H4 (cell line): ENCODE results near the gene ADAMTS16. TPM values are rescaled to one million over a fixed set of nuclear protein-coding genes. Genes with fewer than 3 reads are reported as not detected.

Source experiments
- DNase-seq: peaks from one replicate; pipeline ENCODE4 v3.0.0-alpha.2; 2015; ENCODE audit warnings: low spot score
- total RNA-seq: library from RNA; depleted of rRNA; stranded (reverse); fragments of >200 nt; shearing (Covaris generic); gene quantifications from 2 replicates; pipeline ENCODE4 v1.2.3, GENCODE V29; 2014

ADAMTS16 gene
- total RNA-seq, 1 experiment from 2014 or later = 1.3 TPM

GRCh38 chr5:5278815-5279381 lies 138.8 kb downstream of the ADAMTS16 start:
- DNase-seq = no peak

- no peak for DNase-seq
Measured at GRCh38 chr5:5285906-5286305, 145.8 kb downstream of the ADAMTS16 start.

GRCh38 chr5:5287419-5287818 lies 147.3 kb downstream of the ADAMTS16 start:
- DNase-seq = no peak

GRCh38 chr5:5288201-5288600 lies 148.1 kb downstream of the ADAMTS16 start:
- no peak for DNase-seq

GRCh38 chr5:5289537-5289936 lies 149.4 kb downstream of the ADAMTS16 start:
- no peak for DNase-seq

- no peak for DNase-seq
Measured at GRCh38 chr5:5290674-5291334, 150.7 kb downstream of the ADAMTS16 start.

- DNase-seq = no peak
Measured at GRCh38 chr5:5291357-5291756, 151.2 kb downstream of the ADAMTS16 start.

GRCh38 chr5:5293029-5293428 lies 152.9 kb downstream of the ADAMTS16 start:
- no peak for DNase-seq

- DNase-seq = no peak
Measured at GRCh38 chr5:5294429-5294828, 154.3 kb downstream of the ADAMTS16 start.

GRCh38 chr5:5295351-5295750 lies 155.2 kb downstream of the ADAMTS16 start:
- no peak for DNase-seq

GRCh38 chr5:5296051-5296450 lies 155.9 kb downstream of the ADAMTS16 start:
- no peak for DNase-seq

GRCh38 chr5:5297432-5298067 lies 157.4 kb downstream of the ADAMTS16 start:
- no peak for DNase-seq

- no peak for DNase-seq
Measured at GRCh38 chr5:5298068-5298633, 158.0 kb downstream of the ADAMTS16 start.

GRCh38 chr5:5298841-5299541 lies 158.9 kb downstream of the ADAMTS16 start:
- DNase-seq = no peak

GRCh38 chr5:5301176-5301575 lies 161.0 kb downstream of the ADAMTS16 start:
- no peak for DNase-seq

GRCh38 chr5:5302201-5302600 lies 162.1 kb downstream of the ADAMTS16 start:
- DNase-seq = no peak

- no peak for DNase-seq
Measured at GRCh38 chr5:5303242-5303641, 163.1 kb downstream of the ADAMTS16 start.

- no peak for DNase-seq
Measured at GRCh38 chr5:5304361-5305020, 164.4 kb downstream of the ADAMTS16 start.

- no peak for DNase-seq
Measured at GRCh38 chr5:5306696-5307095, 166.6 kb downstream of the ADAMTS16 start.

GRCh38 chr5:5308319-5308718 lies 168.2 kb downstream of the ADAMTS16 start:
- no peak for DNase-seq

GRCh38 chr5:5309645-5310044 lies 169.5 kb downstream of the ADAMTS16 start:
- DNase-seq = no peak

- no peak for DNase-seq
Measured at GRCh38 chr5:5313101-5313635, 173.0 kb downstream of the ADAMTS16 start.
